GM03348 (cell line): ENCODE measurements around the gene CMSS1.
A peak's percentile ranks its signal among the peaks of the same experiment; 100 is the strongest.

Source experiments
- DNase-seq: peaks from one replicate; pipeline ENCODE4 v3.0.0; 2012; ENCODE audit warnings: low spot score

The CMSS1 gene

GRCh38 chr3:99817437-99818240 lies at the start of gene CMSS1:
Gene CMSS1, plus strand, starts transcription at chr3:99817862.
- peak; percentile 95 for DNase-seq

- DNase-seq = no peak
Measured at GRCh38 chr3:99768126-99768525, 49.5 kb upstream of the CMSS1 start.

GRCh38 chr3:99768808-99769501 lies 48.7 kb upstream of the CMSS1 start:
- no peak for DNase-seq

GRCh38 chr3:99772171-99772570 lies 45.5 kb upstream of the CMSS1 start:
- no peak for DNase-seq

GRCh38 chr3:99772671-99773070 lies 45.0 kb upstream of the CMSS1 start:
- no peak for DNase-seq

- peak; percentile 59 for DNase-seq
Measured at GRCh38 chr3:99774467-99774866, 43.2 kb upstream of the CMSS1 start.

- no peak for DNase-seq
Measured at GRCh38 chr3:99776516-99777209, 41.0 kb upstream of the CMSS1 start.

GRCh38 chr3:99777210-99777549 lies 40.5 kb upstream of the CMSS1 start:
- no peak for DNase-seq

GRCh38 chr3:99777708-99778107 lies 40.0 kb upstream of the CMSS1 start:
- no peak for DNase-seq

GRCh38 chr3:99780749-99781148 lies 36.9 kb upstream of the CMSS1 start:
- DNase-seq = peak; percentile 37

GRCh38 chr3:99781761-99782160 lies 35.9 kb upstream of the CMSS1 start:
- DNase-seq = no peak

GRCh38 chr3:99783011-99783573 lies 34.6 kb upstream of the CMSS1 start:
- peak; percentile 80 for DNase-seq

- DNase-seq = peak; percentile 72
Measured at GRCh38 chr3:99789011-99789721, 28.5 kb upstream of the CMSS1 start.

GRCh38 chr3:99794485-99794884 lies 23.2 kb upstream of the CMSS1 start:
- DNase-seq = no peak

GRCh38 chr3:99795573-99795972 lies 22.1 kb upstream of the CMSS1 start:
- DNase-seq = no peak

- no peak for DNase-seq
Measured at GRCh38 chr3:99799422-99799821, 18.2 kb upstream of the CMSS1 start.

GRCh38 chr3:99803297-99803696 lies 14.4 kb upstream of the CMSS1 start:
- DNase-seq = no peak

GRCh38 chr3:99805160-99805559 lies 12.5 kb upstream of the CMSS1 start:
- DNase-seq = no peak

- DNase-seq = peak; percentile 78
Measured at GRCh38 chr3:99808163-99808794, 9.4 kb upstream of the CMSS1 start.

GRCh38 chr3:99809565-99809964 lies 8.1 kb upstream of the CMSS1 start:
- no peak for DNase-seq

- no peak for DNase-seq
Measured at GRCh38 chr3:99810403-99810802, 7.3 kb upstream of the CMSS1 start.

GRCh38 chr3:99817047-99817436 lies 620 bp upstream of the CMSS1 start:
- no peak for DNase-seq
